Measurements from ENCODE around the gene KCNIP1. TPM values are rescaled to one million over a fixed set of nuclear protein-coding genes. Genes with fewer than 3 reads are reported as not detected.

KCNIP1 gene
- polyA plus RNA-seq, 1 of the 3 experiments (the other 2 are of a cell fraction), result 1.3 TPM

DNA sequence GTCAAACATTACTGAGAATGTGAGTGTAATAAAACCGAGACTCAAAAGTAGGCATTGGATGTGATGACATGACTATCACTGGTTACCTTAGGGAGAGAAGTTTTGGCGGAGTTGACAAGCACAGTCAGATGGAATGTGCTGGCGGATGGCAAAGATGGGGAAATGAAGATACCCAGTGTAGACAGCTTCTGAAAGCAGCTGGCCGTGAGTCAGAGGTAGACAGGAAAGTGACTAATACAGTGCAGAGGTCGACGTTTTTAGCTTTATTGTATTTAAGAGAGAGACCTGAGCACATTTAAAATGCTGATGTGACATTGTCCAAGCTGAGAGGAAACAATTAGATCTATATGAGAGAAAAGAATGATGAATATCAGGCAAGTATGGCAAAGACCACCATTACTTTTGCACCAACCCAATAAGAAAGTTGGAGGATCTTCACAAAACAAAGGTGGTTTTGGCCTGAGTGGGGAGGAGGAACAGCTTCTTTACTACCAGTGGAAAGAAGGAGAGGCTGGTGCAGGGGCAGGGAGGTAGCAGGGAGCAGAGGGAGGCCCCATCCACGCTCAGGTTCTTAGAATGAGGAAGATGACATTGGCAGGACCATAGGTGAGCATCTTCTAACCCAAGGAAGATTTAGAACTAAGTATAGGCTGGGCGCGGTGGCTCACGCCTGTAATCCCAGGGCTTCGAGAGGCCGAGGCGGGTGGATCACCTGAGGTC lies 36.7 kb upstream of the KCNIP1 start (continued):
- TF ChIP-seq, protein P1, sequence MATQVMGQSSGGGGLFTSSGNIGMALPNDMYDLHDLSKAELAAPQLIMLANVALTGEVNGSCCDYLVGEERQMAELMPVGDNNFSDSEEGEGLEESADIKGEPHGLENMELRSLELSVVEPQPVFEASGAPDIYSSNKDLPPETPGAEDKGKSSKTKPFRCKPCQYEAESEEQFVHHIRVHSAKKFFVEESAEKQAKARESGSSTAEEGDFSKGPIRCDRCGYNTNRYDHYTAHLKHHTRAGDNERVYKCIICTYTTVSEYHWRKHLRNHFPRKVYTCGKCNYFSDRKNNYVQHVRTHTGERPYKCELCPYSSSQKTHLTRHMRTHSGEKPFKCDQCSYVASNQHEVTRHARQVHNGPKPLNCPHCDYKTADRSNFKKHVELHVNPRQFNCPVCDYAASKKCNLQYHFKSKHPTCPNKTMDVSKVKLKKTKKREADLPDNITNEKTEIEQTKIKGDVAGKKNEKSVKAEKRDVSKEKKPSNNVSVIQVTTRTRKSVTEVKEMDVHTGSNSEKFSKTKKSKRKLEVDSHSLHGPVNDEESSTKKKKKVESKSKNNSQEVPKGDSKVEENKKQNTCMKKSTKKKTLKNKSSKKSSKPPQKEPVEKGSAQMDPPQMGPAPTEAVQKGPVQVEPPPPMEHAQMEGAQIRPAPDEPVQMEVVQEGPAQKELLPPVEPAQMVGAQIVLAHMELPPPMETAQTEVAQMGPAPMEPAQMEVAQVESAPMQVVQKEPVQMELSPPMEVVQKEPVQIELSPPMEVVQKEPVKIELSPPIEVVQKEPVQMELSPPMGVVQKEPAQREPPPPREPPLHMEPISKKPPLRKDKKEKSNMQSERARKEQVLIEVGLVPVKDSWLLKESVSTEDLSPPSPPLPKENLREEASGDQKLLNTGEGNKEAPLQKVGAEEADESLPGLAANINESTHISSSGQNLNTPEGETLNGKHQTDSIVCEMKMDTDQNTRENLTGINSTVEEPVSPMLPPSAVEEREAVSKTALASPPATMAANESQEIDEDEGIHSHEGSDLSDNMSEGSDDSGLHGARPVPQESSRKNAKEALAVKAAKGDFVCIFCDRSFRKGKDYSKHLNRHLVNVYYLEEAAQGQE (IDR thresholded peaks at IDR 0.05; ENCODE audit: low read depth, low read length), result 0 out of 2 replicates have a peak, but pooled peaks have one; percentile 49
- TF ChIP-seq CHD2 (IDR thresholded peaks at IDR 0.05; ENCODE audit: low read length, partially characterized antibody) (no peak), TEAD4 (IDR thresholded peaks at IDR 0.05; ENCODE audit: borderline replicate concordance, insufficient read depth) (peak; percentile 79; the same call in 1 of the 2 replicates), MEF2A (IDR thresholded peaks at IDR 0.05; ENCODE audit: borderline replicate concordance, low read depth) (0 out of 2 replicates have a peak, but pooled peaks have one; percentile 36)
- TF ChIP-seq, protein P2, sequence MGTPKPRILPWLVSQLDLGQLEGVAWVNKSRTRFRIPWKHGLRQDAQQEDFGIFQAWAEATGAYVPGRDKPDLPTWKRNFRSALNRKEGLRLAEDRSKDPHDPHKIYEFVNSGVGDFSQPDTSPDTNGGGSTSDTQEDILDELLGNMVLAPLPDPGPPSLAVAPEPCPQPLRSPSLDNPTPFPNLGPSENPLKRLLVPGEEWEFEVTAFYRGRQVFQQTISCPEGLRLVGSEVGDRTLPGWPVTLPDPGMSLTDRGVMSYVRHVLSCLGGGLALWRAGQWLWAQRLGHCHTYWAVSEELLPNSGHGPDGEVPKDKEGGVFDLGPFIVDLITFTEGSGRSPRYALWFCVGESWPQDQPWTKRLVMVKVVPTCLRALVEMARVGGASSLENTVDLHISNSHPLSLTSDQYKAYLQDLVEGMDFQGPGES (IDR thresholded peaks at IDR 0.05; ENCODE audit: low read depth, low read length), result no peak

DNA sequence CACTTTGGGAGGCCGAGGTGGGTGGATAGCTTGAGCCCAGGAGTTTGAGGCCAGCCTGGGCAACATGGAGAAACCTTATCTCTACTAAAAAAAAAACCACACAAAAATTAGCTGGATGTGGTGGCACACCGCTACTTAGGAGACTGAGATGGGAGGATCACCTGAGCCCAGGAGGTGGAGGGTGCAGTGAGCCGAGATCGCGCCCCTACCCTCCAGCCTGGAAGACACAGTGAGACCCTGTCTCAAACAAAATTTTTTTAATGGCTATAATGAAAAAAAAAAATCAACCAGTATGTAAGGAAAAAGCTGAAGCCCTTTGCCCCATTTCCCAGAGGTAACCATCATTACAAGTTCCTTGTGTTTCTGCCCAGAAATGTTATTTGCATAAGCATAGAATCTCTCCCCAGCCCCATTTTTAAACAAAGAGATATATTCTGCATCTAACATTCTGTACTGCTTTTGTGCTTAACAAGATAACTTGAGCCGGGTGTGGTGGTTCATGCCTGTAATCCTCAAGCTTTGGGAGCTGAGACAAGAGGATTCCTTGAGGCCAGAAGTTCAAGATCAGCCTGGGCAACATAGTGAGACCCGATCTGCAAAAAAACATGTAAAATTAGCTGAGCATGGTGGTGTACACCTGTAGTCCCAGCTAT lies 35.1 kb upstream of the KCNIP1 start:
- TF ChIP-seq NFIC (IDR thresholded peaks at IDR 0.05; ENCODE audit: borderline replicate concordance), result no peak
- no peak for TF ChIP-seq YY1 (IDR thresholded peaks at IDR 0.05; ENCODE audit: low read depth)

More for the DNA sequence above, 35.1 kb upstream of the KCNIP1 start:
- Histone ChIP-seq H3K9me2 (no peaks in the 10 kb centered on the region), H3K9ac (no peak overlapping the region), H3K27ac (ENCODE audit: low read depth in 2 of 2, low read length in 1 of 2) (no peak overlapping the region), H3K4me3 (ENCODE audit: low read depth in 2 of 2, low read length in 1 of 2) (no peak overlapping the region), H3K4me1 (ENCODE audit: control insufficient read depth in 1 of 2, insufficient read depth in 2 of 2, low read depth in 1 of 2, low read length in 1 of 2) (0 out of 4 replicates have a peak, but pooled peaks cover 0 to 4% of the 10 kb centered on the region in 2 experiments), H2AFZ (ENCODE audit: low read depth) (no peak overlapping the region), H4K20me1 (ENCODE audit: insufficient read depth) (no peaks in the 10 kb centered on the region), H3F3A (replicated peaks; ENCODE audit: insufficient read depth) (peaks cover 8% of the 10 kb centered on the region), H3K27me3 (ENCODE audit: insufficient read depth) (no peaks in the 10 kb centered on the region), H3K9me3 (no peaks in the 10 kb centered on the region), H3K79me2 (ENCODE audit: insufficient read depth) (no peaks in the 10 kb centered on the region), H3K4me2 (no peak overlapping the region), H3K36me3 (replicated peaks in 1 of 2; ENCODE audit: control insufficient read depth in 1 of 2, insufficient read depth in 2 of 2, low read length in 1 of 2) (no peaks in the 10 kb centered on the region)
- ChIA-PET CTCF (interaction anchor here (1.0 to 1.3 kb wide), 3 partner anchors 27 to 170 kb away, joined by 3 to 6 read pairs (median 4); no protein-coding TSS in a partner anchor), POLR2A (interaction anchor here (0.6 kb wide), 2 partner anchors 15 to 1174 kb away, joined by 3 read pairs; no protein-coding TSS in a partner anchor)
- no peak for DNase-seq
- 96% methylated on average over 7 of the region's 7 CpGs for WGBS (ENCODE audit: low lambda C conversion rate)

Data from SK-N-SH (cell line).